ENCODE measurements around the gene PHB1.
"Not testable (repeated sequence)": the region's sequence is repeated elsewhere in the genome, so short reads cannot be mapped to it uniquely, and the experiment has no call there.

The PHB1 gene

GRCh38 chr17:49439673-49440571, 25.2 kb upstream of the PHB1 start:
- no peak for DNase-seq (ENCODE audit: low read depth in 4 of 4, low spot score in 1 of 4)

- no peak for DNase-seq (ENCODE audit: low read depth in 4 of 4, low spot score in 1 of 4)
Measured at GRCh38 chr17:49439305-49439672, 24.6 kb upstream of the PHB1 start.

- no peak for DNase-seq (ENCODE audit: low read depth in 4 of 4, low spot score in 1 of 4)
Measured at GRCh38 chr17:49438436-49439278, 24.0 kb upstream of the PHB1 start.

GRCh38 chr17:49437696-49438435, 23.2 kb upstream of the PHB1 start:
- no peak for DNase-seq (ENCODE audit: low read depth in 4 of 4, low spot score in 1 of 4)

- DNase-seq (ENCODE audit: low read depth in 4 of 4, low spot score in 1 of 4) = no peak
Measured at GRCh38 chr17:49436174-49436573, 21.5 kb upstream of the PHB1 start.

GRCh38 chr17:49435671-49436029, 21.0 kb upstream of the PHB1 start:
- DNase-seq (ENCODE audit: low read depth in 4 of 4, low spot score in 1 of 4) = no peak

- peak in 2 of 4 experiments; percentile 23 to 30 for DNase-seq (ENCODE audit: low read depth in 4 of 4, low spot score in 1 of 4)
Measured at GRCh38 chr17:49434821-49435670, 20.4 kb upstream of the PHB1 start.

GRCh38 chr17:49433000-49433694, 18.5 kb upstream of the PHB1 start:
- DNase-seq (ENCODE audit: low read depth in 4 of 4, low spot score in 1 of 4) = no peak

- DNase-seq (ENCODE audit: low read depth in 4 of 4, low spot score in 1 of 4) = no peak
Measured at GRCh38 chr17:49431743-49432142, 17.1 kb upstream of the PHB1 start.

GRCh38 chr17:49425004-49425286, 10.3 kb upstream of the PHB1 start:
- no peak for DNase-seq (ENCODE audit: low read depth in 4 of 4, low spot score in 1 of 4)

- DNase-seq (ENCODE audit: low read depth in 4 of 4, low spot score in 1 of 4) = not testable (repeated sequence)
Measured at GRCh38 chr17:49424276-49425003, 9.8 kb upstream of the PHB1 start.

GRCh38 chr17:49422714-49423113, 8.0 kb upstream of the PHB1 start:
- DNase-seq (ENCODE audit: low read depth in 4 of 4, low spot score in 1 of 4) = no peak

- DNase-seq (ENCODE audit: low read depth in 4 of 4, low spot score in 1 of 4) = not testable (repeated sequence)
Measured at GRCh38 chr17:49419761-49420160, 5.1 kb upstream of the PHB1 start.

GRCh38 chr17:49418754-49419740, 4.4 kb upstream of the PHB1 start:
- DNase-seq (ENCODE audit: low read depth in 4 of 4, low spot score in 1 of 4) = not testable (repeated sequence)

- no peak for DNase-seq (ENCODE audit: low read depth in 4 of 4, low spot score in 1 of 4)
Measured at GRCh38 chr17:49414271-49414621, 436 bp downstream of the PHB1 start.

- no peak for DNase-seq (ENCODE audit: low read depth in 4 of 4, low spot score in 1 of 4)
Measured at GRCh38 chr17:49409066-49409465, 5.6 kb downstream of the PHB1 start.

GRCh38 chr17:49407981-49408501, 6.6 kb downstream of the PHB1 start:
- DNase-seq (ENCODE audit: low read depth in 4 of 4, low spot score in 1 of 4) = peak; percentile 59 to 78 (median 70)

- no peak for DNase-seq (ENCODE audit: low read depth in 4 of 4, low spot score in 1 of 4)
Measured at GRCh38 chr17:49407086-49407485, 7.6 kb downstream of the PHB1 start.
